CD8-positive, alpha-beta memory T cell (primary cell): Measurements from ENCODE around the gene MRC2. TPM values are rescaled to one million over a fixed set of nuclear protein-coding genes. Genes with fewer than 3 reads are reported as not detected.

Experiments
- CTCF ChIA-PET: fragments of 350-600 bp; sonication (Branson Sonifier 250); formaldehyde crosslinking; loops from one replicate; lab custom pipeline; 2021; ENCODE audit warnings: antibody characterized with exemption; lab: Charles Lee
- POLR2A ChIA-PET: fragments of 350-600 bp; sonication (Branson Sonifier 250); formaldehyde crosslinking; loops from one replicate; lab custom pipeline; 2021; ENCODE audit warnings: antibody characterized with exemption; lab: Charles Lee
- DNase-seq, 5 donors: peaks; one replicate each; pipeline versions ENCODE4 v3.0.0 to v3.0.0-alpha.2; 2020 to 2022; ENCODE audit warnings: mixed read lengths in 1 of 5
- H3K27ac ChIP-seq: one replicate; pipeline ENCODE4 v1.7.0; 2013; ENCODE audit warnings: low read depth, mild to moderate bottlenecking, low read length, moderate library complexity
- H3K27me3 ChIP-seq: 2 replicates; pipeline ENCODE4 v1.7.0; 2013; ENCODE audit warnings: low read length, mild to moderate bottlenecking; ENCODE audit not compliant: insufficient read depth, poor library complexity, severe bottlenecking
- H3K36me3 ChIP-seq: 2 replicates; pipeline ENCODE4 v1.7.0; 2013; ENCODE audit warnings: mild to moderate bottlenecking, low read length, moderate library complexity; ENCODE audit not compliant: insufficient read depth
- H3K4me1 ChIP-seq: 2 replicates; pipeline ENCODE4 v1.7.0; 2013; ENCODE audit warnings: mild to moderate bottlenecking, low read length, moderate library complexity; ENCODE audit not compliant: insufficient read depth
- H3K4me3 ChIP-seq: 2 replicates; pipeline ENCODE4 v1.7.0; 2013; ENCODE audit warnings: mild to moderate bottlenecking, low read length
- H3K9me3 ChIP-seq: 2 replicates; pipeline ENCODE4 v1.7.0; 2013; ENCODE audit warnings: mild to moderate bottlenecking, low read length
- H3K27ac Mint-ChIP-seq, 8 donors: one replicate each; pipeline ENCODE4 v1.8.0; 2020 to 2021; ENCODE audit warnings: mixed read lengths in 8 of 8, mild to moderate bottlenecking in 6 of 8, inconsistent platforms in 3 of 8, moderate library complexity in 3 of 8
- H3K27me3 Mint-ChIP-seq, 2 donors: one replicate each; pipeline ENCODE4 v1.8.0; 2020 to 2021; ENCODE audit warnings: mixed read lengths in 2 of 2, mild to moderate bottlenecking in 1 of 2, moderate library complexity in 1 of 2
- H3K36me3 Mint-ChIP-seq, 3 donors: one replicate each; pipeline ENCODE4 v1.8.0; 2020 to 2021; ENCODE audit warnings: mixed read lengths in 3 of 3, inconsistent platforms in 1 of 3, mild to moderate bottlenecking in 1 of 3
- H3K4me1 Mint-ChIP-seq, 3 donors: one replicate each; pipeline ENCODE4 v1.8.0; 2020 to 2021; ENCODE audit warnings: mixed read lengths in 3 of 3, inconsistent platforms in 1 of 3, mild to moderate bottlenecking in 1 of 3
- H3K4me3 Mint-ChIP-seq, 7 donors: one replicate each; pipeline ENCODE4 v1.8.0; 2020 to 2021; ENCODE audit warnings: mixed read lengths in 7 of 7, mild to moderate bottlenecking in 6 of 7, moderate library complexity in 4 of 7, inconsistent platforms in 2 of 7
- H3K9me3 Mint-ChIP-seq, 5 donors: one replicate each; pipeline ENCODE4 v1.8.0; 2020 to 2022; ENCODE audit warnings: mixed read lengths in 5 of 5, mild to moderate bottlenecking in 3 of 5, moderate library complexity in 2 of 5, inconsistent platforms in 1 of 5
- polyA plus RNA-seq: library from polyadenylated mRNA; unstranded; fragments of 300-500 nt; fragmentation: Illumina TruSeq; gene quantifications from one replicate; pipeline ENCODE4 v1.2.3, GENCODE V29; 2021
- total RNA-seq, 2 experiments: library from RNA; stranded (reverse); gene quantifications; one replicate each; pipeline ENCODE4 v1.2.3, GENCODE V29; 2021

Gene MRC2, protein sequence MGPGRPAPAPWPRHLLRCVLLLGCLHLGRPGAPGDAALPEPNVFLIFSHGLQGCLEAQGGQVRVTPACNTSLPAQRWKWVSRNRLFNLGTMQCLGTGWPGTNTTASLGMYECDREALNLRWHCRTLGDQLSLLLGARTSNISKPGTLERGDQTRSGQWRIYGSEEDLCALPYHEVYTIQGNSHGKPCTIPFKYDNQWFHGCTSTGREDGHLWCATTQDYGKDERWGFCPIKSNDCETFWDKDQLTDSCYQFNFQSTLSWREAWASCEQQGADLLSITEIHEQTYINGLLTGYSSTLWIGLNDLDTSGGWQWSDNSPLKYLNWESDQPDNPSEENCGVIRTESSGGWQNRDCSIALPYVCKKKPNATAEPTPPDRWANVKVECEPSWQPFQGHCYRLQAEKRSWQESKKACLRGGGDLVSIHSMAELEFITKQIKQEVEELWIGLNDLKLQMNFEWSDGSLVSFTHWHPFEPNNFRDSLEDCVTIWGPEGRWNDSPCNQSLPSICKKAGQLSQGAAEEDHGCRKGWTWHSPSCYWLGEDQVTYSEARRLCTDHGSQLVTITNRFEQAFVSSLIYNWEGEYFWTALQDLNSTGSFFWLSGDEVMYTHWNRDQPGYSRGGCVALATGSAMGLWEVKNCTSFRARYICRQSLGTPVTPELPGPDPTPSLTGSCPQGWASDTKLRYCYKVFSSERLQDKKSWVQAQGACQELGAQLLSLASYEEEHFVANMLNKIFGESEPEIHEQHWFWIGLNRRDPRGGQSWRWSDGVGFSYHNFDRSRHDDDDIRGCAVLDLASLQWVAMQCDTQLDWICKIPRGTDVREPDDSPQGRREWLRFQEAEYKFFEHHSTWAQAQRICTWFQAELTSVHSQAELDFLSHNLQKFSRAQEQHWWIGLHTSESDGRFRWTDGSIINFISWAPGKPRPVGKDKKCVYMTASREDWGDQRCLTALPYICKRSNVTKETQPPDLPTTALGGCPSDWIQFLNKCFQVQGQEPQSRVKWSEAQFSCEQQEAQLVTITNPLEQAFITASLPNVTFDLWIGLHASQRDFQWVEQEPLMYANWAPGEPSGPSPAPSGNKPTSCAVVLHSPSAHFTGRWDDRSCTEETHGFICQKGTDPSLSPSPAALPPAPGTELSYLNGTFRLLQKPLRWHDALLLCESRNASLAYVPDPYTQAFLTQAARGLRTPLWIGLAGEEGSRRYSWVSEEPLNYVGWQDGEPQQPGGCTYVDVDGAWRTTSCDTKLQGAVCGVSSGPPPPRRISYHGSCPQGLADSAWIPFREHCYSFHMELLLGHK (N-terminal part only)
- 10 to 100 TPM; 10.0 to 10.2 TPM for total RNA-seq
- polyA plus RNA-seq: 0.08 TPM

DNA sequence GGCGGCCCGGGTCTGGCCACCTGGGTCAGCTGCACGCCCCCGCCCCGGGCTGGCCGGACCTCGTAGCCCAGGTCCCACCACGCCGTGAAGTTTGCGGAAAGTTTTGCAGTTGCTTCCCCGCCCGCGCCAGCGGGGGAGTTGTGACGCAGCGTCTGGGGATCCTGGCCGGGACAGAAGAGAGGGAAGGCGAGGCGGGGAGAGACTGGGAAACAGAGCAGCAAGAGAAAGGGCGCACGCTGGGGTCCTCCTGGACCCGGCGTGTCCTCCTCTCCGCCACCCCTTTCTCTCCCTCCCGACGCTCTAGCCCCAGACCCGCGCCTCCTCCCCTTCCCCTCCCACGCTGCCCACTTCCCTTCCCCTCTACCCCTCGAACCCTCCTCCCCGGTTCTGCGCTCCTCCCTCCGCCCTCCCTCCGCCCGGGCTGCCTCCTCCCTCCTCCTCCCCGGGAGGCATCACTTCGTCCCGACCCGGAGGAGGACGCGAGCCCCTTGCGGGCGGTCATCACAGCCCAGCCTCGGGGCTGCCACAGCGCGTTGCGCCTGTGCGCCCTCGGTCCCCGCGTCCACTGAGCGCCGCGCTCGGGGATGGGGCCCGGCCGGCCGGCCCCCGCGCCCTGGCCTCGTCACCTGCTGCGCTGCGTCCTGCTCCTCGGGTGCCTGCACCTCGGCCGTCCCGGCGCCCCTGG lies at the start of gene MRC2:
Gene MRC2, plus strand, starts transcription at position 452 of the 685 bp plus-strand sequence. Its CDS starts 133 bp downstream, at position 585.
- Mint-ChIP-seq H3K27ac (peak within 1 kb of the TSS in 3 of 8 donors; percentile 51 to 57 (median 56)), H3K4me1 (peaks cover 5 to 16% (median 6%) of the 10 kb centered on the region in 3 donors), H3K4me3 (peak within 1 kb of the TSS; percentile 80 to 92 (median 84)), H3K9me3 (no peaks in the 10 kb centered on the region), H3K36me3 (no peaks in the 10 kb centered on the region), H3K27me3 (peaks cover 9 to 33% of the 10 kb centered on the region in 2 donors)
- ChIA-PET POLR2A (no interaction called here), CTCF (no interaction called here)
- no peak for DNase-seq
- no peaks in the 10 kb centered on the region for H3K36me3 ChIP-seq
- no peaks in the 10 kb centered on the region for H3K27me3 ChIP-seq
- peaks cover 7% of the 10 kb centered on the region for H3K4me1 ChIP-seq
- H3K27ac ChIP-seq: no peak within 1 kb of the TSS
- peak within 1 kb of the TSS; percentile 32 for H3K4me3 ChIP-seq
- no peaks in the 10 kb centered on the region for H3K9me3 ChIP-seq

DNA sequence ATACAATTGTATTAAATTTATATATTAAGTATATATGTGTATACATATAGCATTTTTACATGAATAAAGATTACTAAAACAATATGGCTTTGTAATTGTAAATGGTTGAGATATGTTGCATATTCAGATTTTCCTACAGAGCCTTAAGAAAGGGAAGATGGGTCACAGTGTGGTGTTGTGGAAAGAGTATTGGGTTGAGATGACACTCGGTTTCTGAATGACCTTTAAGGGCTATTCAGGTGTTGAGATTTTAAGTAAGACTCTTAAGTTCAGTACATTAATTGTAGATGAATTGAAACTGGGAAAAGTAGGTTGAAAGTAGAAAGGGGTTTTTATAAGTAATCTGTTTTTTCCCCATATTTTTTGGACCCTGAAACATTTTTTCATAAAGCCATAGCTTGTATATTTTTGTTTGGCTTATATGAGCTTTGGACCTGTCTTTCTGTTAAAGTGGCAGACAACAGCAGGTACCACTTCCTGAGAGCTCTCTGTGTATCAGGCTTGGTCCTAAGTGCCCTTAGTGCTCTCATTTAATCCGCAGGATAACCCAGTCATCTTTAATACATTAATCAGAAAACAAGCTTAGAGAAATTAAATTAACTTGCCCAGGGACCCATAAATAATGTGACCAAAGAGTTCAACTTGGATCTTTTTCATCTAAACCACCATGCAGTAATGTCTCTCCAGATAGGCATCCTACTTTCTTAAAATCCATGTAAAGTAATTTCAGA lies 48.5 kb upstream of the MRC2 start:
- Mint-ChIP-seq H3K4me1 (no peaks in the 10 kb centered on the region), H3K36me3 (peaks cover 4 to 86% (median 23%) of the 10 kb centered on the region in 3 donors), H3K27ac (peak overlapping the region in 4 of 8 donors; percentile 14 to 78 (median 49)), H3K27me3 (no peaks in the 10 kb centered on the region), H3K4me3 (no peak overlapping the region), H3K9me3 (no peaks in the 10 kb centered on the region)
- no peaks in the 10 kb centered on the region for H3K4me1 ChIP-seq
- H3K27me3 ChIP-seq: no peaks in the 10 kb centered on the region
- POLR2A ChIA-PET: interaction anchor here (0.6 kb wide), 2 partner anchors 537 to 978 kb away, joined by 3 to 6 read pairs; no protein-coding TSS in a partner anchor
- no peak overlapping the region for H3K4me3 ChIP-seq
- H3K36me3 ChIP-seq: peaks cover 16% of the 10 kb centered on the region
- no peak overlapping the region for H3K27ac ChIP-seq
- no peak for DNase-seq
- no peaks in the 10 kb centered on the region for H3K9me3 ChIP-seq
- CTCF ChIA-PET: no interaction called here

DNA sequence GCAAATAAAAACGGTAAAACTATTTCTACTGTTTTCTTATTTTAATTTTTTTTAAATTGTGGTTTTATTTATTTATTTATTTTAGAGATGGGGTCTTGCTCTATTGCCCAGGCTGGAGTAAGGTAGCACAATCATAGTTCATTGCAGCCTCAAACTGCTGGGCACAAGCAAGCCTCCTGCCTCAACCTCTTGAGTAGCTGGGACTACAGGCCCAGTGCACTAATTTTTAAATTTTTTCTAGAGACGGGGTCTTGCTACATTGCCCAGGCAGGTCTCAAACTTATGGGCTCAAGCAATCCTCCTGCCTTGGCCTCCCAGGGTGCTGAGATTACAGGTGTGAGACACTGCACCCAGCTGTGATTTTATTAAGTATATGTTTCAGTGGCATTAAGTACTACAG lies 46.5 kb upstream of the MRC2 start:
- POLR2A ChIA-PET: no interaction called here
- Mint-ChIP-seq H3K9me3 (no peaks in the 10 kb centered on the region), H3K27ac (peak overlapping the region in 1 of 8 donors; percentile 15), H3K4me1 (no peaks in the 10 kb centered on the region), H3K27me3 (no peaks in the 10 kb centered on the region), H3K4me3 (no peak overlapping the region), H3K36me3 (peaks cover 4 to 83% (median 17%) of the 10 kb centered on the region in 3 donors)
- Histone ChIP-seq H3K9me3 (no peaks in the 10 kb centered on the region), H3K27ac (no peak overlapping the region), H3K36me3 (peaks cover 7% of the 10 kb centered on the region), H3K4me1 (no peaks in the 10 kb centered on the region), H3K4me3 (no peak overlapping the region), H3K27me3 (no peaks in the 10 kb centered on the region)
- no peak for DNase-seq
- CTCF ChIA-PET: no interaction called here

DNA sequence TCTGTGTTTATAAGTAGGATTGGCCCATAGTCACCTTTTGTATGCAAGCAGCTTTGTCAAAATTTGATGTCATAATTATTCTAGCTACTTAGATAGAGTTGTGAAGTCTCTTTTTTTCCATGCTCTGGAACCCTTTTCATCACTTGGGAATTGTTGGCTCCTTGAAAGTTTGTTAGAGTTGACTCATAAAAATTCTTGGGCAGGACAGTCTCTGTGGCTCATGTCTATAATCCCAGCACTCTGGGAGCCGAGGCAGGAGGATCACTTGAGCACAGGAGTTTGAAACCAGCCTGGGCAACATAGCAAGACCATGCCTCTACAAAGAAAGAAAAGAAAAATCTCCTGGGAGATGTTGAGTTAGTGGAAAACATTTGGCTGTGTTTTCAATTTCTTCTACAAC lies 45.7 kb upstream of the MRC2 start:
- no peak overlapping the region for H3K4me3 ChIP-seq
- no peak for DNase-seq
- H3K36me3 Mint-ChIP-seq: peaks cover 0 to 83% (median 12%) of the 10 kb centered on the region in 3 donors
- H3K9me3 ChIP-seq: no peaks in the 10 kb centered on the region
- H3K27ac ChIP-seq: no peak overlapping the region
- H3K4me1 Mint-ChIP-seq: no peaks in the 10 kb centered on the region
- peak overlapping the region in 3 of 8 donors; percentile 46 to 69 (median 61) for H3K27ac Mint-ChIP-seq
- CTCF ChIA-PET: no interaction called here
- H3K36me3 ChIP-seq: peaks cover 11% of the 10 kb centered on the region
- H3K4me3 Mint-ChIP-seq: no peak overlapping the region
- H3K9me3 Mint-ChIP-seq: no peaks in the 10 kb centered on the region
- H3K27me3 ChIP-seq: no peaks in the 10 kb centered on the region
- no peaks in the 10 kb centered on the region for H3K4me1 ChIP-seq
- POLR2A ChIA-PET: no interaction called here
- no peaks in the 10 kb centered on the region for H3K27me3 Mint-ChIP-seq

DNA sequence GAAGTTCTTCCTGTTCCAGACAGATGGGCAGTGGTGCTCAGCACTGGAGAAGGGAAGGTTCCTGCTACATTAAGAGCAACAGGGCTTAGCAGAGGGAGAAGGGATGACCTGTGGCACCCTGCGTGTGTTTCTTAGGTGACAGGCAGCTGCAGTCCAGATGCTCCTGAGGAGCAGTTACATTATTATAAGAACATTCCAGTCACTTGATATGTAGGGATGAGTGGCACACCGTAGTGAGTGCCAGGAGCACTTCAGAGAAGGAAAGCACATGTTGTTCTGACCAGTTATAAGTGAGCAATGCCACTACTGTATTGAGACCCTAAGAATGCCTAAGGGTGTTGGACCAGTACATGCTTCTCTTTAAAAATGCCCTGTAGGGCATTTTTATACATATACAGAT lies 39.9 kb upstream of the MRC2 start:
- H3K27ac Mint-ChIP-seq: peak overlapping the region in 1 of 8 donors; percentile 40
- ChIA-PET POLR2A (no interaction called here), CTCF (no interaction called here)
- DNase-seq: no peak
- H3K4me3 ChIP-seq: no peak overlapping the region
- H3K36me3 ChIP-seq: peaks cover 11% of the 10 kb centered on the region
- H3K9me3 ChIP-seq: no peaks in the 10 kb centered on the region
- no peak overlapping the region for H3K4me3 Mint-ChIP-seq
- no peaks in the 10 kb centered on the region for H3K27me3 ChIP-seq
- peaks cover 6 to 79% (median 24%) of the 10 kb centered on the region in 3 donors for H3K36me3 Mint-ChIP-seq
- peaks cover 0 to 2% (median 0%) of the 10 kb centered on the region in 3 donors for H3K4me1 Mint-ChIP-seq
- H3K9me3 Mint-ChIP-seq: no peaks in the 10 kb centered on the region
- H3K27me3 Mint-ChIP-seq: no peaks in the 10 kb centered on the region
- H3K27ac ChIP-seq: no peak overlapping the region
- H3K4me1 ChIP-seq: no peaks in the 10 kb centered on the region

DNA sequence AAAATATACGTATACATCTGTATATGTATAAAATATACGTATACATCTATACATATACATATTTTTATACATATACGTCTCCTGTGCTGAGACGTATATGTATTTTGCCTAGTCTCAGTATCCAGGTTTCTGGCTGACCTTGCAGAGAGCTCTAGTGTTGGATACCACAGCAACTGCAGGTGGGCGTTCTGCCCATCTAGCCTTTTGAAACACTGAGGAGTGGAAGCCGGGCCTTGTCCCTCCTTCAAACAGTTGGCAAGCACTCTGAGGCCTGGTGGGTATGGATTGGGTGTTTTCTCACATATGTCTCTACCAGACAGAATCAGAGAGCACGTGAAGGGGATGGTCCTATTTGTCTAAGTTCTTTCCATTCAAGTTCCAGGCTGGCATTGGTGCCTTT lies 39.4 kb upstream of the MRC2 start:
- Histone ChIP-seq H3K9me3 (no peaks in the 10 kb centered on the region), H3K4me1 (no peaks in the 10 kb centered on the region), H3K4me3 (no peak overlapping the region), H3K27ac (no peak overlapping the region), H3K27me3 (no peaks in the 10 kb centered on the region), H3K36me3 (peaks cover 11% of the 10 kb centered on the region)
- POLR2A ChIA-PET: no interaction called here
- no peaks in the 10 kb centered on the region for H3K9me3 Mint-ChIP-seq
- DNase-seq: no peak
- peaks cover 0 to 2% (median 0%) of the 10 kb centered on the region in 3 donors for H3K4me1 Mint-ChIP-seq
- peak overlapping the region in 3 of 8 donors; percentile 17 to 89 (median 68) for H3K27ac Mint-ChIP-seq
- peaks cover 6 to 79% (median 24%) of the 10 kb centered on the region in 3 donors for H3K36me3 Mint-ChIP-seq
- no peaks in the 10 kb centered on the region for H3K27me3 Mint-ChIP-seq
- CTCF ChIA-PET: no interaction called here
- no peak overlapping the region for H3K4me3 Mint-ChIP-seq

DNA sequence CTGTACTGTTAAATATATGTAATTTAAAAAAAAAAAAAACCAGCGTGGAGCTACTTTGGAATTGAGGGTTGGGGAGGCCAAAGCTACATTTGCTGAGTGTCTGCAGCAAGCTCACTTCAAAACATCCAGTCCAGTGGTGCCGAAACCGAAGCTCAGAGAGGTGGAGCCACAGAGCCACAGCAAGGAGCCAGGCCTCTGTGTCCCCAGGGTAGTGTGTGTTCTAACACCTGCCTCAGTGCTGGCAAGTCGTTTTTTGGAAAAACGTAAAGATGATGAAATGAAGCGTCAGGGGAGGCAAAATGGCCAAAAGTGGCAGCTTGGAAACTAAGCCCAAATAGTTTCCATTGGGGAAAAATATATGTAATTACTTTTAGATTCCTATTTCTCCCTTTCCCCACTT lies 36.1 kb upstream of the MRC2 start:
- H3K4me3 Mint-ChIP-seq: no peak overlapping the region

More for the DNA sequence above, 36.1 kb upstream of the MRC2 start:
- H3K4me3 ChIP-seq: no peak overlapping the region
- no peaks in the 10 kb centered on the region for H3K9me3 ChIP-seq
- no peaks in the 10 kb centered on the region for H3K9me3 Mint-ChIP-seq
- H3K27ac Mint-ChIP-seq: no peak overlapping the region
- CTCF ChIA-PET: no interaction called here
- no peak overlapping the region for H3K27ac ChIP-seq
- DNase-seq: no peak
- POLR2A ChIA-PET: no interaction called here
- H3K4me1 ChIP-seq: no peaks in the 10 kb centered on the region
- peaks cover 17% of the 10 kb centered on the region for H3K36me3 ChIP-seq
- no peaks in the 10 kb centered on the region for H3K27me3 Mint-ChIP-seq
- H3K4me1 Mint-ChIP-seq: peaks cover 0 to 2% (median 0%) of the 10 kb centered on the region in 3 donors
- peaks cover 12 to 70% (median 25%) of the 10 kb centered on the region in 3 donors for H3K36me3 Mint-ChIP-seq
- H3K27me3 ChIP-seq: no peaks in the 10 kb centered on the region
